PC-3 (cell line): Measurements from ENCODE around the gene EMILIN3. TPM values are rescaled to one million over a fixed set of nuclear protein-coding genes. Genes with fewer than 3 reads are reported as not detected.
A peak's percentile ranks its signal among the peaks of the same experiment; 100 is the strongest.
"Not testable (repeated sequence)": the region's sequence is repeated elsewhere in the genome, so short reads cannot be mapped to it uniquely, and the experiment has no call there.

ENCODE experiments used
- ATAC-seq: fragments of 200-7000 bp; cut with Tn5 transposase; 2 replicates; pipeline ENCODE4 v1.9.1; 2020; ENCODE audit warnings: mild to moderate bottlenecking, moderate library complexity
- BruUV-seq: library from RNA; stranded (reverse); fragments of 400-500 nt; replicated peaks from 2 replicates; lab custom pipeline; 2021; lab: Mats Ljungman, UMichigan
- CTCF ChIA-PET: fragments of 300-600 bp; sonication (Branson Sonifier 250); formaldehyde crosslinking; loops from one replicate; lab custom pipeline; 2022; ENCODE audit warnings: antibody characterized with exemption; lab: Charles Lee
- POLR2A ChIA-PET: fragments of 300-600 bp; sonication (Branson Sonifier 250); formaldehyde crosslinking; loops from one replicate; lab custom pipeline; 2022; ENCODE audit warnings: antibody characterized with exemption; ENCODE audit not compliant: unreplicated experiment; lab: Charles Lee
- DNase-seq: peaks from one replicate; pipeline ENCODE4 v3.0.0-alpha.2; 2015
- H2AFZ ChIP-seq: fragments of 300-600 bp; sonication (generic); 2 replicates; pipeline ENCODE4 v1.6.0; 2016; ENCODE audit warnings: antibody characterized with exemption, low read length
- H3F3A ChIP-seq: fragments of 300-600 bp; sonication (generic); one replicate; pipeline ENCODE4 v1.6.0; 2017; ENCODE audit warnings: antibody characterized with exemption, low read length, control low read depth, mild to moderate bottlenecking; ENCODE audit not compliant: unreplicated experiment
- H3K27ac ChIP-seq: fragments of 300-600 bp; sonication (generic); 2 replicates; pipeline ENCODE4 v1.5.1; 2016; ENCODE audit warnings: mild to moderate bottlenecking, low read length
- H3K27me3 ChIP-seq: fragments of 300-600 bp; sonication (generic); 2 replicates; pipeline ENCODE4 v1.6.1; 2016; ENCODE audit warnings: low read length, mixed read lengths
- H3K36me3 ChIP-seq: fragments of 300-600 bp; sonication (generic); 2 replicates; pipeline ENCODE4 v1.6.1; 2016; ENCODE audit warnings: low read depth, mixed run types, low read length, mixed read lengths
- H3K4me1 ChIP-seq: fragments of 300-600 bp; sonication (generic); 2 replicates; pipeline ENCODE4 v1.5.1; 2016; ENCODE audit warnings: low read length; ENCODE audit not compliant: insufficient read depth
- H3K4me2 ChIP-seq: fragments of 300-600 bp; sonication (generic); 2 replicates; pipeline ENCODE4 v1.6.0; 2016; ENCODE audit warnings: low read length
- H3K4me3 ChIP-seq: fragments of 300-600 bp; sonication (generic); 2 replicates; pipeline ENCODE4 v1.5.1; 2016; ENCODE audit warnings: mild to moderate bottlenecking, low read length, mixed read lengths
- H3K79me2 ChIP-seq: fragments of 300-600 bp; sonication (generic); 2 replicates; pipeline ENCODE4 v1.6.1; 2017; ENCODE audit warnings: low read length, mixed read lengths
- H3K9ac ChIP-seq: fragments of 300-600 bp; sonication (generic); 2 replicates; pipeline ENCODE4 v1.6.0; 2016; ENCODE audit warnings: mild to moderate bottlenecking, low read length
- H3K9me2 ChIP-seq: fragments of 300-600 bp; sonication (generic); replicated peaks from 2 replicates; pipeline ENCODE4 v1.6.1; 2016; ENCODE audit warnings: mixed run types, low read length, mixed read lengths
- H3K9me3 ChIP-seq: fragments of 300-600 bp; sonication (generic); 2 replicates; pipeline ENCODE4 v1.6.1; 2016; ENCODE audit warnings: low read length, mixed read lengths
- H4K20me1 ChIP-seq: fragments of 300-600 bp; sonication (generic); 2 replicates; pipeline ENCODE4 v1.6.1; 2016; ENCODE audit warnings: low read length, mixed read lengths
- EZH2 ChIP-seq: fragments of 300-600 bp; sonication (generic); IDR thresholded peaks from one replicate; pipeline ENCODE4 v1.6.1; 2017; ENCODE audit warnings: antibody characterized with exemption, mild to moderate bottlenecking, low read length; ENCODE audit not compliant: unreplicated experiment
- EZH2phosphoT487 ChIP-seq: fragments of 300-600 bp; sonication (generic); IDR thresholded peaks from 2 replicates; pipeline ENCODE4 v1.6.1; 2018; ENCODE audit warnings: mild to moderate bottlenecking, antibody characterized with exemption, low read length, borderline replicate concordance
- intact Hi-C: fragments of 100-400 bp; cut with micrococcal nuclease; formaldehyde crosslinking; loops from 2 replicates; pipeline ENCODE4 v1.9.0; 2023
- total RNA-seq: library from RNA; depleted of rRNA; stranded (reverse); fragments of >200 nt; gene quantifications from 2 replicates; pipeline ENCODE4 v1.2.3, GENCODE V29; 2014
- TF ChIP-seq, protein P1 (sequence below): fragments of 300-600 bp; sonication (generic); conservative IDR thresholded peaks from 2 replicates; pipeline ENCODE4 v1.5.1; 2017; ENCODE audit warnings: antibody characterized with exemption, low read depth, mild to moderate bottlenecking, low read length

EMILIN3 gene
- total RNA-seq, 1 experiment from 2014 or later: not detected

- Histone ChIP-seq H3F3A (no peaks in the 10 kb centered on the region), H3K4me1 (peaks cover 20% of the 10 kb centered on the region), H3K9me2 (no peaks in the 10 kb centered on the region), H3K4me2 (peak overlapping the region; percentile 96), H3K27me3 (no peaks in the 10 kb centered on the region), H4K20me1 (no peaks in the 10 kb centered on the region), H3K9ac (peak overlapping the region; percentile 76), H3K27ac (peak overlapping the region; percentile 71), H3K79me2 (peaks cover 44% of the 10 kb centered on the region), H2AFZ (peak overlapping the region; percentile 90), H3K36me3 (0 out of 2 replicates have a peak, but pooled peaks cover 5% of the 10 kb centered on the region), H3K4me3 (peak overlapping the region; percentile 83), H3K9me3 (no peaks in the 10 kb centered on the region)
- ChIA-PET CTCF (interaction anchor here (1.2 kb wide), 1 partner anchor 24 kb away, joined by 3 read pairs; the partner anchor contains the start of gene LPIN3), POLR2A (interaction anchor here (0.7 kb wide), 1 partner anchor 186 kb away, joined by 3 read pairs; no protein-coding TSS in a partner anchor)
- DNase-seq (peak; percentile 85), ATAC-seq (peak; percentile 59)
- no peak for TF ChIP-seq EZH2
- intact Hi-C loops: loop anchor here (1.0 to 5.0 kb wide), 4 partner anchors 23 to 85 kb away; partner anchors contain the start of gene LPIN3
- TSS peak; percentile 36 for BruUV-seq
Measured at GRCh38 chr20:41316602-41317545, 49.7 kb downstream of the EMILIN3 start.

- Histone ChIP-seq H3K27me3 (no peaks in the 10 kb centered on the region), H2AFZ (peak overlapping the region; percentile 90), H3K9ac (peak overlapping the region; percentile 76; the same call in 1 of the 2 replicates), H3K27ac (0 out of 2 replicates have a peak overlapping the region, but pooled peaks have one; percentile 71), H3K9me3 (no peaks in the 10 kb centered on the region), H3K79me2 (peaks cover 49% of the 10 kb centered on the region), H3K9me2 (no peaks in the 10 kb centered on the region), H3K4me1 (peaks cover 17% of the 10 kb centered on the region), H3K36me3 (0 out of 2 replicates have a peak, but pooled peaks cover 6% of the 10 kb centered on the region), H3K4me3 (peak overlapping the region; percentile 83), H4K20me1 (no peaks in the 10 kb centered on the region), H3F3A (no peaks in the 10 kb centered on the region), H3K4me2 (peak overlapping the region; percentile 96)
- ATAC-seq (no peak), DNase-seq (no peak)
- CTCF ChIA-PET: no interaction called here
- BruUV-seq: TSS peak; percentile 68
- intact Hi-C loops: loop anchor here (1.0 to 5.0 kb wide), 4 partner anchors 24 to 84 kb away; partner anchors contain the start of gene LPIN3
- TF ChIP-seq, protein P1, sequence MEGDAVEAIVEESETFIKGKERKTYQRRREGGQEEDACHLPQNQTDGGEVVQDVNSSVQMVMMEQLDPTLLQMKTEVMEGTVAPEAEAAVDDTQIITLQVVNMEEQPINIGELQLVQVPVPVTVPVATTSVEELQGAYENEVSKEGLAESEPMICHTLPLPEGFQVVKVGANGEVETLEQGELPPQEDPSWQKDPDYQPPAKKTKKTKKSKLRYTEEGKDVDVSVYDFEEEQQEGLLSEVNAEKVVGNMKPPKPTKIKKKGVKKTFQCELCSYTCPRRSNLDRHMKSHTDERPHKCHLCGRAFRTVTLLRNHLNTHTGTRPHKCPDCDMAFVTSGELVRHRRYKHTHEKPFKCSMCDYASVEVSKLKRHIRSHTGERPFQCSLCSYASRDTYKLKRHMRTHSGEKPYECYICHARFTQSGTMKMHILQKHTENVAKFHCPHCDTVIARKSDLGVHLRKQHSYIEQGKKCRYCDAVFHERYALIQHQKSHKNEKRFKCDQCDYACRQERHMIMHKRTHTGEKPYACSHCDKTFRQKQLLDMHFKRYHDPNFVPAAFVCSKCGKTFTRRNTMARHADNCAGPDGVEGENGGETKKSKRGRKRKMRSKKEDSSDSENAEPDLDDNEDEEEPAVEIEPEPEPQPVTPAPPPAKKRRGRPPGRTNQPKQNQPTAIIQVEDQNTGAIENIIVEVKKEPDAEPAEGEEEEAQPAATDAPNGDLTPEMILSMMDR: no peak
- no peak for TF ChIP-seq EZH2phosphoT487
- POLR2A ChIA-PET: no interaction called here
Measured at GRCh38 chr20:41316051-41316450, 50.6 kb downstream of the EMILIN3 start.

GRCh38 chr20:41314386-41314785 is 52.2 kb downstream of the EMILIN3 start:
- POLR2A ChIA-PET: interaction anchor here (0.7 kb wide), 1 partner anchor 170 kb away, joined by 3 read pairs; no protein-coding TSS in a partner anchor
- no TSS peak for BruUV-seq
- H3K27me3 ChIP-seq: no peaks in the 10 kb centered on the region

DNA sequence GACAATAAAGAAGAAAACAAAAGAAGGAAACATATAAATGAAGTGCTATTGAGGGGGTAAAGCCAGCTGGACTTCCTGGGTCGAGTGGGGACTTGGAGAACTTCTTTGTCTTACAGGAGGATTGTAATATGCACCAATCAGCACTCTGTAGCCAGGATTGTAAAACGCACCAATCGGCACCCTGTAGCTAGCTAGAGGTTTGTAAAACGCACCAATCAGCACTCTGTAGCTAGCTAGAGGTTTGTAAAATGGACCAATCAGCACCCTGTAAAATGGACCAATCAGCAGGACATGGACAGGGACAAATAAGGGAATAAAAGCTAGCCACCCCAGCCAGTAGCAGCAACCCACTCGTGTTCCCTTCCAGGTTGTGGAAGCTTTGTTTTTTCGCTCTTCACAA is 54.6 kb downstream of the EMILIN3 start:
- CTCF ChIA-PET, DNase-seq, intact Hi-C loops, H3K4me2 ChIP-seq, H4K20me1 ChIP-seq, H2AFZ ChIP-seq, H3K27ac ChIP-seq, H3K9ac ChIP-seq, BruUV-seq, H3K36me3 ChIP-seq, H3K9me2 ChIP-seq, H3F3A ChIP-seq, H3K27me3 ChIP-seq, H3K9me3 ChIP-seq, H3K4me3 ChIP-seq, ATAC-seq: not testable (repeated sequence)
- POLR2A ChIA-PET: interaction anchor here (0.6 kb wide), 1 partner anchor 40 kb away, joined by 5 read pairs; no protein-coding TSS in a partner anchor
- peaks cover 18% of the 10 kb centered on the region for H3K4me1 ChIP-seq
- H3K79me2 ChIP-seq: peaks cover 62% of the 10 kb centered on the region

More at GRCh38 chr20:41314386-41314785, 52.2 kb downstream of the EMILIN3 start:
- Histone ChIP-seq H3K9ac (no peak overlapping the region), H3K79me2 (peaks cover 54% of the 10 kb centered on the region), H3F3A (no peaks in the 10 kb centered on the region), H3K9me3 (no peaks in the 10 kb centered on the region), H2AFZ (no peak overlapping the region), H3K4me1 (peaks cover 23% of the 10 kb centered on the region), H4K20me1 (no peaks in the 10 kb centered on the region), H3K27ac (no peak overlapping the region), H3K4me2 (no peak overlapping the region), H3K4me3 (no peak overlapping the region), H3K36me3 (0 out of 2 replicates have a peak, but pooled peaks cover 6% of the 10 kb centered on the region), H3K9me2 (no peaks in the 10 kb centered on the region)
- intact Hi-C loops: no loop called here
- CTCF ChIA-PET: no interaction called here
- DNase-seq (no peak), ATAC-seq (no peak)
- TF ChIP-seq EZH2phosphoT487: no peak
- TF ChIP-seq, protein P1: no peak
- no peak for TF ChIP-seq EZH2
